K562 (cell line): Measurements from ENCODE around the gene CFAP206. TPM values are rescaled to one million over a fixed set of nuclear protein-coding genes. Genes with fewer than 3 reads are reported as not detected.

Source experiments
- GTF3C2 ChIP-seq: IDR thresholded peaks from 3 replicates; pipeline ENCODE4 v1.6.1; 2011; ENCODE audit warnings: borderline replicate concordance, mild to moderate bottlenecking, moderate library complexity; ENCODE audit not compliant: insufficient read length; ENCODE audit errors: extremely low read depth
- HDAC6 ChIP-seq: IDR thresholded peaks from 2 replicates; pipeline ENCODE4 v1.6.1; 2012; ENCODE audit warnings: low read depth, mild to moderate bottlenecking, control low read depth, inconsistent platforms, low read length, moderate library complexity
- POLR2AphosphoS5 ChIP-seq: IDR thresholded peaks from 2 replicates; pipeline ENCODE4 v1.6.1; 2011; ENCODE audit warnings: mild to moderate bottlenecking, low read depth, low read length, moderate library complexity; ENCODE audit not compliant: control insufficient read depth, insufficient read depth
- polyA plus RNA-seq, 8 experiments: library from polyadenylated mRNA; depleted of rRNA in 4 of 8; stranded (reverse) in 5 of 8; unstranded in 3 of 8; fragments of >200 nt; fragmentation: Nextera tagmentation in 2 of 8; fragmentation: Illumina TruSeq in 1 of 8; extraction: Ambion mirVana in 2 of 8; extraction: Trizol in 1 of 8; gene quantifications; 2 replicates each; pipeline versions ENCODE4 v1.2.1 to v1.2.3, GENCODE V29; 2011 to 2014; ENCODE audit warnings: inconsistent platforms in 1 of 8, missing spikeins in 1 of 8
- total RNA-seq, 7 experiments: library from RNA; depleted of rRNA in 6 of 7; stranded (reverse); fragments of >200 nt in 6 of 7; fragmentation: Illumina TruSeq in 2 of 7; extraction: Trizol in 2 of 7; gene quantifications; 2 replicates each; pipeline versions ENCODE4 v1.2.1 to v1.2.3, GENCODE V29; 2011 to 2021; ENCODE audit warnings: low replicate concordance in 1 of 7
- TF ChIP-seq, protein P1 (sequence below): fragments of 450-650 bp; IDR thresholded peaks from 2 replicates; pipeline ENCODE4 v1.6.1; 2016
- TF ChIP-seq, protein P2 (sequence below): sonication (generic); formaldehyde crosslinking; IDR thresholded peaks from 2 replicates; pipeline ENCODE4 v1.8.0; 2023; ENCODE audit warnings: mild to moderate bottlenecking, missing genetic modification reagents

The CFAP206 gene
- total and polyA plus RNA-seq, 9 of the 15 experiments (the other 6 are each of a cell fraction or from before 2014, with no cell fraction given) = 0.06 to 0.33 (median 0.18) TPM; not detected in 2

- TF ChIP-seq, protein P1, sequence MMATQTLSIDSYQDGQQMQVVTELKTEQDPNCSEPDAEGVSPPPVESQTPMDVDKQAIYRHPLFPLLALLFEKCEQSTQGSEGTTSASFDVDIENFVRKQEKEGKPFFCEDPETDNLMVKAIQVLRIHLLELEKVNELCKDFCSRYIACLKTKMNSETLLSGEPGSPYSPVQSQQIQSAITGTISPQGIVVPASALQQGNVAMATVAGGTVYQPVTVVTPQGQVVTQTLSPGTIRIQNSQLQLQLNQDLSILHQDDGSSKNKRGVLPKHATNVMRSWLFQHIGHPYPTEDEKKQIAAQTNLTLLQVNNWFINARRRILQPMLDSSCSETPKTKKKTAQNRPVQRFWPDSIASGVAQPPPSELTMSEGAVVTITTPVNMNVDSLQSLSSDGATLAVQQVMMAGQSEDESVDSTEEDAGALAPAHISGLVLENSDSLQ = peak; percentile 90
- TF ChIP-seq POLR2AphosphoS5 (peak; percentile 50; the same call in 1 of the 2 replicates), HDAC6 (no peak), GTF3C2 (no peak)
- TF ChIP-seq, protein P2, sequence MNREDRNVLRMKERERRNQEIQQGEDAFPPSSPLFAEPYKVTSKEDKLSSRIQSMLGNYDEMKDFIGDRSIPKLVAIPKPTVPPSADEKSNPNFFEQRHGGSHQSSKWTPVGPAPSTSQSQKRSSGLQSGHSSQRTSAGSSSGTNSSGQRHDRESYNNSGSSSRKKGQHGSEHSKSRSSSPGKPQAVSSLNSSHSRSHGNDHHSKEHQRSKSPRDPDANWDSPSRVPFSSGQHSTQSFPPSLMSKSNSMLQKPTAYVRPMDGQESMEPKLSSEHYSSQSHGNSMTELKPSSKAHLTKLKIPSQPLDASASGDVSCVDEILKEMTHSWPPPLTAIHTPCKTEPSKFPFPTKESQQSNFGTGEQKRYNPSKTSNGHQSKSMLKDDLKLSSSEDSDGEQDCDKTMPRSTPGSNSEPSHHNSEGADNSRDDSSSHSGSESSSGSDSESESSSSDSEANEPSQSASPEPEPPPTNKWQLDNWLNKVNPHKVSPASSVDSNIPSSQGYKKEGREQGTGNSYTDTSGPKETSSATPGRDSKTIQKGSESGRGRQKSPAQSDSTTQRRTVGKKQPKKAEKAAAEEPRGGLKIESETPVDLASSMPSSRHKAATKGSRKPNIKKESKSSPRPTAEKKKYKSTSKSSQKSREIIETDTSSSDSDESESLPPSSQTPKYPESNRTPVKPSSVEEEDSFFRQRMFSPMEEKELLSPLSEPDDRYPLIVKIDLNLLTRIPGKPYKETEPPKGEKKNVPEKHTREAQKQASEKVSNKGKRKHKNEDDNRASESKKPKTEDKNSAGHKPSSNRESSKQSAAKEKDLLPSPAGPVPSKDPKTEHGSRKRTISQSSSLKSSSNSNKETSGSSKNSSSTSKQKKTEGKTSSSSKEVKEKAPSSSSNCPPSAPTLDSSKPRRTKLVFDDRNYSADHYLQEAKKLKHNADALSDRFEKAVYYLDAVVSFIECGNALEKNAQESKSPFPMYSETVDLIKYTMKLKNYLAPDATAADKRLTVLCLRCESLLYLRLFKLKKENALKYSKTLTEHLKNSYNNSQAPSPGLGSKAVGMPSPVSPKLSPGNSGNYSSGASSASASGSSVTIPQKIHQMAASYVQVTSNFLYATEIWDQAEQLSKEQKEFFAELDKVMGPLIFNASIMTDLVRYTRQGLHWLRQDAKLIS (CRISPR knock-in tag) = peak; percentile 92
Measured at GRCh38 chr6:87472525-87473418, 65.0 kb downstream of the CFAP206 start, which contains the start of gene SLC35A1 (continued).
